ENCODE measurements around the gene TMC8.

The TMC8 gene

DNA sequence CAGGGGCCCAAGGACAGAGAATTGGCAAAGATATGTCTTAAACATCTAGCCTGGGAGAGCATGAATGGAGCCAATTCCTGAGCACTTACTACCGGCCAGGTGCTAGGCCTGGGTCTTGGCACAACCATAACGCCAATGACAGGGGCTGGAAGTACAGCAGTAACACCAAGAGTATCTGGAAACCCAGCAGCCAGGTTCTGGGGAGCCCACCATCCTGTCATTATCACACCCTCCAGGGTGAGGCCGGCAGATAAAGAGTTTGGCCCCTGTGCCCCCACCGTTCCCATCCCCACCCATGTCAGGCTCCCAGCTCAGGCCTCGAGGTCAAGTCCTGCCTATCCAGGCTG lies 508 bp upstream of the TMC8 start:
- peak overlapping the region; percentile 81 for H3K4me2 ChIP-seq (ENCODE audit: low read depth, low read length, poor library complexity, severe bottlenecking)
- no peak overlapping the region for H2AFZ ChIP-seq (ENCODE audit: low read length)
- peaks cover 58% of the 10 kb centered on the region for H3K4me1 ChIP-seq (ENCODE audit: insufficient read depth, low read length, poor library complexity, severe bottlenecking)
- H3K9ac ChIP-seq (ENCODE audit: low read depth, low read length, poor library complexity, severe bottlenecking): peak overlapping the region; percentile 99
- peaks cover 50% of the 10 kb centered on the region for H4K20me1 ChIP-seq (ENCODE audit: insufficient read depth, low read length, poor library complexity, severe bottlenecking)
- no peaks in the 10 kb centered on the region for H3K9me3 ChIP-seq (ENCODE audit: insufficient read depth, low read depth, low read length)
- H3K27me3 ChIP-seq (ENCODE audit: insufficient read depth, low read length, poor library complexity, severe bottlenecking): peaks cover 8% of the 10 kb centered on the region
- TF ChIP-seq EZH2phosphoT487 (IDR thresholded peaks at IDR 0.05; ENCODE audit: borderline replicate concordance): no peak
- TF ChIP-seq, protein P1, sequence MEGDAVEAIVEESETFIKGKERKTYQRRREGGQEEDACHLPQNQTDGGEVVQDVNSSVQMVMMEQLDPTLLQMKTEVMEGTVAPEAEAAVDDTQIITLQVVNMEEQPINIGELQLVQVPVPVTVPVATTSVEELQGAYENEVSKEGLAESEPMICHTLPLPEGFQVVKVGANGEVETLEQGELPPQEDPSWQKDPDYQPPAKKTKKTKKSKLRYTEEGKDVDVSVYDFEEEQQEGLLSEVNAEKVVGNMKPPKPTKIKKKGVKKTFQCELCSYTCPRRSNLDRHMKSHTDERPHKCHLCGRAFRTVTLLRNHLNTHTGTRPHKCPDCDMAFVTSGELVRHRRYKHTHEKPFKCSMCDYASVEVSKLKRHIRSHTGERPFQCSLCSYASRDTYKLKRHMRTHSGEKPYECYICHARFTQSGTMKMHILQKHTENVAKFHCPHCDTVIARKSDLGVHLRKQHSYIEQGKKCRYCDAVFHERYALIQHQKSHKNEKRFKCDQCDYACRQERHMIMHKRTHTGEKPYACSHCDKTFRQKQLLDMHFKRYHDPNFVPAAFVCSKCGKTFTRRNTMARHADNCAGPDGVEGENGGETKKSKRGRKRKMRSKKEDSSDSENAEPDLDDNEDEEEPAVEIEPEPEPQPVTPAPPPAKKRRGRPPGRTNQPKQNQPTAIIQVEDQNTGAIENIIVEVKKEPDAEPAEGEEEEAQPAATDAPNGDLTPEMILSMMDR (conservative IDR thresholded peaks at IDR 0.05; ENCODE audit: low read length): no peak
- peaks cover 13% of the 10 kb centered on the region; the same call in 1 of the 2 replicates for H3F3A ChIP-seq (ENCODE audit: low read depth)
- peaks cover 25% of the 10 kb centered on the region; the same call in 1 of the 2 replicates for H3K36me3 ChIP-seq (ENCODE audit: insufficient read depth, low read length)
- no peaks in the 10 kb centered on the region for H3K9me2 ChIP-seq (replicated peaks; ENCODE audit: low read depth, low read length)
- peak overlapping the region; percentile 91 for H3K4me3 ChIP-seq (ENCODE audit: low read length, poor library complexity, severe bottlenecking)
- peaks cover 93% of the 10 kb centered on the region for H3K79me2 ChIP-seq (ENCODE audit: insufficient read depth, low read length)

DNA sequence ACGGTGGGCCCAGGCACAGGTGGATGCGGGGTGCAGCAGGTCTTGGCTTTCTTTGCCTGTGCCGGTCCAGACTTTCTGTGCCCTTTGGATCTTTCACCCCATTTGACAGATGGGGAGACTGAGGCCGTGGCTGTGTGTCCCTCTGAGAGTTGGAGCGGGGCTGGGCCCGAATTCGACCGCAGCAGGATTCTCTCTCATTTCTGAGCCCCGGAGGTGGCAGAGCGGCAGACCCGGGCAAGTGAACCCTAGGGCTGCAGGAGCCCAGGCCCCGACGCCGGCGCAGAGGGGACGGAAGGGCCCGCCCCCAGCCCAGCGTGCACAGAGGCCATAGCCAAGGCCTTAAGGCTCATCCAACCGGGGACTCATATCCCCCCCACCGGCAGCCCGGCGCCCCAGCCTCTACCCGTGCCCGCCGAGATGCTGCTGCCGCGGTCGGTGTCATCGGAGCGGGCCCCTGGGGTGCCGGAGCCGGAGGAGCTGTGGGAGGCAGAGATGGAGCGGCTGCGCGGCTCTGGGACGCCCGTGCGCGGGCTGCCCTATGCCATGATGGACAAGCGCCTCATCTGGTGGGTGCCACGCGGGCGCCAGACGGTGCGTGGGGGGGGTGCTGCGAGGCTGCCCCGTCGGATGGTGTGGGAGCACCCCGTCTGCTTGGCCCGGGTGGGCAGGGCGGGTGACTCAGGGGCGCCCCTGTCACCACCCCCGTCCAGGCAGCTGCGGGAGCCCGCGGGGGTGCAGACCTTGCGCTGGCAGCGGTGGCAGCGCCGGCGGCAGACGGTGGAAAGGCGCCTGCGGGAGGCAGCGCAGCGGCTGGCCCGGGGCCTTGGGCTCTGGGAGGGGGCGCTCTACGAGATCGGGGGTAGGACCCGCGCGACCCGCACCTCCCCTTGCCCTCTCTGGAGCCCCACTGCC lies 857 bp downstream of the TMC8 start:
- Histone ChIP-seq H4K20me1 (ENCODE audit: insufficient read depth, low read length, poor library complexity, severe bottlenecking) (peaks cover 52% of the 10 kb centered on the region), H3K4me3 (ENCODE audit: low read length, poor library complexity, severe bottlenecking) (peak overlapping the region; percentile 91), H3K9me2 (replicated peaks; ENCODE audit: low read depth, low read length) (no peaks in the 10 kb centered on the region), H3K9ac (ENCODE audit: low read depth, low read length, poor library complexity, severe bottlenecking) (peak overlapping the region; percentile 99), H3K79me2 (ENCODE audit: insufficient read depth, low read length) (peaks cover 91% of the 10 kb centered on the region), H3K9me3 (ENCODE audit: insufficient read depth, low read depth, low read length) (no peaks in the 10 kb centered on the region), H2AFZ (ENCODE audit: low read length) (no peak overlapping the region), H3F3A (ENCODE audit: low read depth) (peaks cover 13% of the 10 kb centered on the region; the same call in 1 of the 2 replicates), H3K27me3 (ENCODE audit: insufficient read depth, low read length, poor library complexity, severe bottlenecking) (peaks cover 8% of the 10 kb centered on the region), H3K4me2 (ENCODE audit: low read depth, low read length, poor library complexity, severe bottlenecking) (peak overlapping the region; percentile 81), H3K36me3 (ENCODE audit: insufficient read depth, low read length) (peaks cover 33% of the 10 kb centered on the region; the same call in 1 of the 2 replicates), H3K4me1 (ENCODE audit: insufficient read depth, low read length, poor library complexity, severe bottlenecking) (peaks cover 45% of the 10 kb centered on the region)
- TF ChIP-seq, protein P1 (conservative IDR thresholded peaks at IDR 0.05; ENCODE audit: low read length): no peak
- no peak for TF ChIP-seq EZH2phosphoT487 (IDR thresholded peaks at IDR 0.05; ENCODE audit: borderline replicate concordance)

- Histone ChIP-seq H3K9ac (ENCODE audit: low read depth, low read length, poor library complexity, severe bottlenecking) (peak overlapping the region; percentile 99), H3K9me3 (ENCODE audit: insufficient read depth, low read depth, low read length) (no peaks in the 10 kb centered on the region), H3K27me3 (ENCODE audit: insufficient read depth, low read length, poor library complexity, severe bottlenecking) (peaks cover 8% of the 10 kb centered on the region), H2AFZ (ENCODE audit: low read length) (no peak overlapping the region), H3K79me2 (ENCODE audit: insufficient read depth, low read length) (peaks cover 85% of the 10 kb centered on the region), H4K20me1 (ENCODE audit: insufficient read depth, low read length, poor library complexity, severe bottlenecking) (peaks cover 52% of the 10 kb centered on the region), H3F3A (ENCODE audit: low read depth) (peaks cover 13% of the 10 kb centered on the region; the same call in 1 of the 2 replicates), H3K36me3 (ENCODE audit: insufficient read depth, low read length) (peaks cover 36% of the 10 kb centered on the region; the same call in 1 of the 2 replicates), H3K9me2 (replicated peaks; ENCODE audit: low read depth, low read length) (no peaks in the 10 kb centered on the region), H3K4me1 (ENCODE audit: insufficient read depth, low read length, poor library complexity, severe bottlenecking) (peaks cover 38% of the 10 kb centered on the region), H3K4me2 (ENCODE audit: low read depth, low read length, poor library complexity, severe bottlenecking) (peak overlapping the region; percentile 81), H3K4me3 (ENCODE audit: low read length, poor library complexity, severe bottlenecking) (peak overlapping the region; percentile 91)
- TF ChIP-seq, protein P1 (conservative IDR thresholded peaks at IDR 0.05; ENCODE audit: low read length): no peak
- no peak for TF ChIP-seq EZH2phosphoT487 (IDR thresholded peaks at IDR 0.05; ENCODE audit: borderline replicate concordance)
Measured at GRCh38 chr17:78132084-78132676, 1.6 kb downstream of the TMC8 start.

Data from Loucy (cell line).